ENCODE results near the gene DIO1.

GRCh38 chr1:53948291-53948690 is 54.3 kb downstream of the DIO1 start:
- TF ChIP-seq, protein P1, sequence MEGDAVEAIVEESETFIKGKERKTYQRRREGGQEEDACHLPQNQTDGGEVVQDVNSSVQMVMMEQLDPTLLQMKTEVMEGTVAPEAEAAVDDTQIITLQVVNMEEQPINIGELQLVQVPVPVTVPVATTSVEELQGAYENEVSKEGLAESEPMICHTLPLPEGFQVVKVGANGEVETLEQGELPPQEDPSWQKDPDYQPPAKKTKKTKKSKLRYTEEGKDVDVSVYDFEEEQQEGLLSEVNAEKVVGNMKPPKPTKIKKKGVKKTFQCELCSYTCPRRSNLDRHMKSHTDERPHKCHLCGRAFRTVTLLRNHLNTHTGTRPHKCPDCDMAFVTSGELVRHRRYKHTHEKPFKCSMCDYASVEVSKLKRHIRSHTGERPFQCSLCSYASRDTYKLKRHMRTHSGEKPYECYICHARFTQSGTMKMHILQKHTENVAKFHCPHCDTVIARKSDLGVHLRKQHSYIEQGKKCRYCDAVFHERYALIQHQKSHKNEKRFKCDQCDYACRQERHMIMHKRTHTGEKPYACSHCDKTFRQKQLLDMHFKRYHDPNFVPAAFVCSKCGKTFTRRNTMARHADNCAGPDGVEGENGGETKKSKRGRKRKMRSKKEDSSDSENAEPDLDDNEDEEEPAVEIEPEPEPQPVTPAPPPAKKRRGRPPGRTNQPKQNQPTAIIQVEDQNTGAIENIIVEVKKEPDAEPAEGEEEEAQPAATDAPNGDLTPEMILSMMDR (IDR thresholded peaks at IDR 0.05; ENCODE audit: poor library complexity, severe bottlenecking): no peak
- TF ChIP-seq EZH2 (IDR thresholded peaks at IDR 0.05; ENCODE audit: borderline replicate concordance, insufficient read depth, low read length, poor library complexity, severe bottlenecking) (no peak), POLR2AphosphoS5 (IDR thresholded peaks at IDR 0.05) (no peak), TAF1 (IDR thresholded peaks at IDR 0.05; ENCODE audit: low read depth) (no peak), EP300 (conservative IDR thresholded peaks at IDR 0.05; ENCODE audit: poor library complexity, severe bottlenecking) (no peak), RAD21 (conservative IDR thresholded peaks at IDR 0.05) (no peak)
- TF ChIP-seq, protein P2, sequence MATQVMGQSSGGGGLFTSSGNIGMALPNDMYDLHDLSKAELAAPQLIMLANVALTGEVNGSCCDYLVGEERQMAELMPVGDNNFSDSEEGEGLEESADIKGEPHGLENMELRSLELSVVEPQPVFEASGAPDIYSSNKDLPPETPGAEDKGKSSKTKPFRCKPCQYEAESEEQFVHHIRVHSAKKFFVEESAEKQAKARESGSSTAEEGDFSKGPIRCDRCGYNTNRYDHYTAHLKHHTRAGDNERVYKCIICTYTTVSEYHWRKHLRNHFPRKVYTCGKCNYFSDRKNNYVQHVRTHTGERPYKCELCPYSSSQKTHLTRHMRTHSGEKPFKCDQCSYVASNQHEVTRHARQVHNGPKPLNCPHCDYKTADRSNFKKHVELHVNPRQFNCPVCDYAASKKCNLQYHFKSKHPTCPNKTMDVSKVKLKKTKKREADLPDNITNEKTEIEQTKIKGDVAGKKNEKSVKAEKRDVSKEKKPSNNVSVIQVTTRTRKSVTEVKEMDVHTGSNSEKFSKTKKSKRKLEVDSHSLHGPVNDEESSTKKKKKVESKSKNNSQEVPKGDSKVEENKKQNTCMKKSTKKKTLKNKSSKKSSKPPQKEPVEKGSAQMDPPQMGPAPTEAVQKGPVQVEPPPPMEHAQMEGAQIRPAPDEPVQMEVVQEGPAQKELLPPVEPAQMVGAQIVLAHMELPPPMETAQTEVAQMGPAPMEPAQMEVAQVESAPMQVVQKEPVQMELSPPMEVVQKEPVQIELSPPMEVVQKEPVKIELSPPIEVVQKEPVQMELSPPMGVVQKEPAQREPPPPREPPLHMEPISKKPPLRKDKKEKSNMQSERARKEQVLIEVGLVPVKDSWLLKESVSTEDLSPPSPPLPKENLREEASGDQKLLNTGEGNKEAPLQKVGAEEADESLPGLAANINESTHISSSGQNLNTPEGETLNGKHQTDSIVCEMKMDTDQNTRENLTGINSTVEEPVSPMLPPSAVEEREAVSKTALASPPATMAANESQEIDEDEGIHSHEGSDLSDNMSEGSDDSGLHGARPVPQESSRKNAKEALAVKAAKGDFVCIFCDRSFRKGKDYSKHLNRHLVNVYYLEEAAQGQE (IDR thresholded peaks at IDR 0.05; ENCODE audit: borderline replicate concordance): no peak
